ENCODE measurements around the gene APOC1.

The APOC1 gene

GRCh38 chr19:44927746-44928145, 13.3 kb downstream of the APOC1 start:
- Histone ChIP-seq H3K4me3 (ENCODE audit: low read depth, low read length, poor library complexity, severe bottlenecking) (no peak overlapping the region), H3K36me3 (ENCODE audit: insufficient read depth, low read length) (no peaks in the 10 kb centered on the region), H3F3A (ENCODE audit: insufficient read depth, low read length) (no peaks in the 10 kb centered on the region), H3K9me2 (ENCODE audit: low read depth, low read length) (no peaks in the 10 kb centered on the region), H4K20me1 (ENCODE audit: insufficient read depth, low read length) (no peaks in the 10 kb centered on the region), H3K4me2 (ENCODE audit: low read length) (no peak overlapping the region), H3K27me3 (ENCODE audit: insufficient read depth, low read length) (peaks cover 3% of the 10 kb centered on the region; the same call in 1 of the 2 replicates), H2AFZ (ENCODE audit: low read length) (no peak overlapping the region), H3K79me2 (ENCODE audit: insufficient read depth, low read length) (no peaks in the 10 kb centered on the region), H3K9ac (ENCODE audit: low read length) (no peak overlapping the region), H3K27ac (ENCODE audit: low read depth, low read length, poor library complexity, severe bottlenecking) (no peak overlapping the region), H3K4me1 (ENCODE audit: insufficient read depth, low read length, severe bottlenecking) (no peaks in the 10 kb centered on the region), H3K9me3 (ENCODE audit: low read length) (no peaks in the 10 kb centered on the region)
- TF ChIP-seq EZH2 (IDR thresholded peaks at IDR 0.05; ENCODE audit: borderline replicate concordance, low read length) (no peak), CTCF (IDR thresholded peaks at IDR 0.05; ENCODE audit: low read length) (no peak)

GRCh38 chr19:44930088-44930487, 15.7 kb downstream of the APOC1 start:
- Histone ChIP-seq H3K4me1 (ENCODE audit: insufficient read depth, low read length, severe bottlenecking) (no peaks in the 10 kb centered on the region), H3K4me2 (ENCODE audit: low read length) (no peak overlapping the region), H3K9ac (ENCODE audit: low read length) (no peak overlapping the region), H3K79me2 (ENCODE audit: insufficient read depth, low read length) (no peaks in the 10 kb centered on the region), H3K9me3 (ENCODE audit: low read length) (no peaks in the 10 kb centered on the region), H2AFZ (ENCODE audit: low read length) (no peak overlapping the region), H3F3A (ENCODE audit: insufficient read depth, low read length) (no peaks in the 10 kb centered on the region), H4K20me1 (ENCODE audit: insufficient read depth, low read length) (no peaks in the 10 kb centered on the region), H3K27me3 (ENCODE audit: insufficient read depth, low read length) (peaks cover 3% of the 10 kb centered on the region; the same call in 1 of the 2 replicates), H3K27ac (ENCODE audit: low read depth, low read length, poor library complexity, severe bottlenecking) (no peak overlapping the region), H3K36me3 (ENCODE audit: insufficient read depth, low read length) (no peaks in the 10 kb centered on the region), H3K4me3 (ENCODE audit: low read depth, low read length, poor library complexity, severe bottlenecking) (no peak overlapping the region), H3K9me2 (ENCODE audit: low read depth, low read length) (no peaks in the 10 kb centered on the region)
- TF ChIP-seq EZH2 (IDR thresholded peaks at IDR 0.05; ENCODE audit: borderline replicate concordance, low read length) (no peak), CTCF (IDR thresholded peaks at IDR 0.05; ENCODE audit: low read length) (no peak)

GRCh38 chr19:44931541-44931940, 17.1 kb downstream of the APOC1 start:
- Histone ChIP-seq H3K27me3 (ENCODE audit: insufficient read depth, low read length) (no peaks in the 10 kb centered on the region; the same call in 1 of the 2 replicates), H3F3A (ENCODE audit: insufficient read depth, low read length) (no peaks in the 10 kb centered on the region), H3K4me2 (ENCODE audit: low read length) (no peak overlapping the region), H3K4me3 (ENCODE audit: low read depth, low read length, poor library complexity, severe bottlenecking) (no peak overlapping the region), H3K36me3 (ENCODE audit: insufficient read depth, low read length) (no peaks in the 10 kb centered on the region), H4K20me1 (ENCODE audit: insufficient read depth, low read length) (no peaks in the 10 kb centered on the region), H3K79me2 (ENCODE audit: insufficient read depth, low read length) (no peaks in the 10 kb centered on the region), H3K27ac (ENCODE audit: low read depth, low read length, poor library complexity, severe bottlenecking) (no peak overlapping the region), H3K9me3 (ENCODE audit: low read length) (no peaks in the 10 kb centered on the region), H2AFZ (ENCODE audit: low read length) (no peak overlapping the region), H3K9me2 (ENCODE audit: low read depth, low read length) (no peaks in the 10 kb centered on the region), H3K9ac (ENCODE audit: low read length) (no peak overlapping the region), H3K4me1 (ENCODE audit: insufficient read depth, low read length, severe bottlenecking) (no peaks in the 10 kb centered on the region)
- TF ChIP-seq EZH2 (IDR thresholded peaks at IDR 0.05; ENCODE audit: borderline replicate concordance, low read length) (no peak), CTCF (IDR thresholded peaks at IDR 0.05; ENCODE audit: low read length) (no peak)
